OCI-LY1 (cell line): ENCODE measurements around the gene COLGALT1.
A peak's percentile ranks its signal among the peaks of the same experiment; 100 is the strongest.

Experiments used
- H2AFZ ChIP-seq: fragments of 200-600 bp; sonication (generic), shearing (Covaris generic); 2 replicates; pipeline ENCODE4 v1.6.0; 2014; ENCODE audit warnings: antibody characterized with exemption, mild to moderate bottlenecking, low read length
- H3F3A ChIP-seq: fragments of 200-600 bp; sonication (generic), shearing (Covaris generic); 2 replicates; pipeline ENCODE4 v1.6.0; 2014; ENCODE audit warnings: mild to moderate bottlenecking, antibody characterized with exemption, low read length, moderate library complexity; ENCODE audit not compliant: insufficient read depth
- H3K27ac ChIP-seq: fragments of 200-600 bp; sonication (generic); 2 replicates; pipeline ENCODE4 v1.5.1; 2014; ENCODE audit warnings: low read length, mixed run types, mild to moderate bottlenecking, low read depth; ENCODE audit not compliant: poor library complexity, severe bottlenecking
- H3K27me3 ChIP-seq: fragments of 200-600 bp; sonication (generic); 2 replicates; pipeline ENCODE4 v1.6.0; 2014; ENCODE audit warnings: antibody characterized with exemption, mild to moderate bottlenecking, low read length, moderate library complexity; ENCODE audit not compliant: insufficient read depth
- H3K36me3 ChIP-seq: fragments of 200-600 bp; sonication (generic); 2 replicates; pipeline ENCODE4 v1.6.1; 2014; ENCODE audit warnings: mild to moderate bottlenecking, antibody characterized with exemption, low read length, moderate library complexity, mixed read lengths; ENCODE audit not compliant: insufficient read depth
- H3K4me1 ChIP-seq: fragments of 200-600 bp; sonication (generic); 2 replicates; pipeline ENCODE4 v1.5.1; 2014; ENCODE audit warnings: mild to moderate bottlenecking, low read length, moderate library complexity; ENCODE audit not compliant: insufficient read depth, severe bottlenecking
- H3K4me2 ChIP-seq: fragments of 200-600 bp; sonication (generic), shearing (Covaris generic); 2 replicates; pipeline ENCODE4 v1.6.1; 2014; ENCODE audit warnings: low read length
- H3K4me3 ChIP-seq: fragments of 200-600 bp; sonication (generic); 2 replicates; pipeline ENCODE4 v1.5.1; 2014; ENCODE audit warnings: low read length, low read depth, mild to moderate bottlenecking, mixed read lengths; ENCODE audit not compliant: poor library complexity, severe bottlenecking
- H3K79me2 ChIP-seq: fragments of 200-600 bp; shearing (Covaris generic); 2 replicates; pipeline ENCODE4 v1.6.1; 2016; ENCODE audit warnings: mixed run types, low read length, mixed read lengths; ENCODE audit not compliant: insufficient read depth
- H3K9ac ChIP-seq: fragments of 200-600 bp; sonication (generic), shearing (Covaris generic); 2 replicates; pipeline ENCODE4 v1.6.1; 2014; ENCODE audit warnings: mild to moderate bottlenecking, low read length, mixed read lengths
- H3K9me2 ChIP-seq: fragments of 200-600 bp; sonication (generic), shearing (Covaris generic); 2 replicates; pipeline ENCODE4 v1.6.1; 2014; ENCODE audit warnings: low read depth, mild to moderate bottlenecking, low read length, mixed read lengths
- H3K9me3 ChIP-seq: fragments of 200-600 bp; shearing (Covaris generic); 2 replicates; pipeline ENCODE4 v1.6.1; 2014; ENCODE audit warnings: low read length, mixed read lengths
- H4K20me1 ChIP-seq: fragments of 200-600 bp; sonication (generic), shearing (Covaris generic); 2 replicates; pipeline ENCODE4 v1.6.0; 2016; ENCODE audit warnings: mild to moderate bottlenecking, low read length; ENCODE audit not compliant: insufficient read depth
- CTCF ChIP-seq: fragments of 200-600 bp; sonication (generic), shearing (Covaris generic); IDR thresholded peaks from 2 replicates; pipeline ENCODE4 v1.5.1; 2017; ENCODE audit warnings: mild to moderate bottlenecking, antibody characterized with exemption, low read length, moderate library complexity, mixed read lengths
- EZH2 ChIP-seq: fragments of 200-600 bp; sonication (generic), shearing (Covaris generic); IDR thresholded peaks from 2 replicates; pipeline ENCODE4 v1.8.0; 2017; ENCODE audit warnings: borderline replicate concordance, mixed run types, mild to moderate bottlenecking, antibody characterized with exemption, low read length, moderate library complexity, mixed read lengths

COLGALT1 gene

GRCh38 chr19:17556995-17557394 lies 1.5 kb downstream of the COLGALT1 start:
- H3K9me3 ChIP-seq = no peaks in the 10 kb centered on the region
- H3F3A ChIP-seq = no peaks in the 10 kb centered on the region
- H3K9me2 ChIP-seq = no peaks in the 10 kb centered on the region
- peak overlapping the region; percentile 91; the same call in 1 of the 2 replicates for H3K9ac ChIP-seq
- no peaks in the 10 kb centered on the region for H4K20me1 ChIP-seq
- H2AFZ ChIP-seq = no peak overlapping the region
- no peaks in the 10 kb centered on the region for H3K27me3 ChIP-seq
- peaks cover 31% of the 10 kb centered on the region for H3K36me3 ChIP-seq
- no peak for TF ChIP-seq EZH2
- no peak for TF ChIP-seq CTCF
- peak overlapping the region; percentile 69 for H3K4me2 ChIP-seq
- H3K4me1 ChIP-seq = peaks cover 14% of the 10 kb centered on the region
- H3K27ac ChIP-seq = no peak overlapping the region
- peak overlapping the region; percentile 93 for H3K4me3 ChIP-seq
- H3K79me2 ChIP-seq = no peaks in the 10 kb centered on the region

GRCh38 chr19:17557466-17557865 lies 2.0 kb downstream of the COLGALT1 start:
- Histone ChIP-seq H3K4me3 (no peak overlapping the region), H4K20me1 (no peaks in the 10 kb centered on the region), H3K9ac (no peak overlapping the region), H3K27me3 (no peaks in the 10 kb centered on the region), H3K9me2 (no peaks in the 10 kb centered on the region), H3K27ac (no peak overlapping the region), H2AFZ (no peak overlapping the region), H3K4me2 (no peak overlapping the region), H3K36me3 (peaks cover 36% of the 10 kb centered on the region), H3F3A (no peaks in the 10 kb centered on the region), H3K9me3 (no peaks in the 10 kb centered on the region), H3K79me2 (no peaks in the 10 kb centered on the region), H3K4me1 (peaks cover 14% of the 10 kb centered on the region)
- no peak for TF ChIP-seq CTCF
- TF ChIP-seq EZH2 = no peak

- TF ChIP-seq CTCF (no peak), EZH2 (no peak)
- peaks cover 9% of the 10 kb centered on the region for H3K4me1 ChIP-seq
- no peaks in the 10 kb centered on the region for H4K20me1 ChIP-seq
- H3K4me2 ChIP-seq = no peak overlapping the region
- H2AFZ ChIP-seq = no peak overlapping the region
- H3F3A ChIP-seq = no peaks in the 10 kb centered on the region
- no peaks in the 10 kb centered on the region for H3K9me2 ChIP-seq
- no peak overlapping the region for H3K4me3 ChIP-seq
- no peaks in the 10 kb centered on the region for H3K79me2 ChIP-seq
- peaks cover 49% of the 10 kb centered on the region for H3K36me3 ChIP-seq
- H3K9ac ChIP-seq = no peak overlapping the region
- no peak overlapping the region for H3K27ac ChIP-seq
- H3K9me3 ChIP-seq = no peaks in the 10 kb centered on the region
- H3K27me3 ChIP-seq = no peaks in the 10 kb centered on the region
Observed at GRCh38 chr19:17560205-17560595, 4.8 kb downstream of the COLGALT1 start.
